ENCODE measurements around the gene SMIM20. TPM values are rescaled to one million over a fixed set of nuclear protein-coding genes. Genes with fewer than 3 reads are reported as not detected.

SMIM20 gene
- polyA plus RNA-seq, 1 donor from 2014 or later = 19.1 TPM

GRCh38 chr4:25936696-25937095, 22.7 kb downstream of the SMIM20 start:
- TF ChIP-seq TAF1 (IDR thresholded peaks at IDR 0.05; ENCODE audit: low read depth) (no peak), RAD21 (conservative IDR thresholded peaks at IDR 0.05) (no peak), EP300 (conservative IDR thresholded peaks at IDR 0.05; ENCODE audit: poor library complexity, severe bottlenecking) (no peak), MXI1 (conservative IDR thresholded peaks at IDR 0.05; ENCODE audit: poor library complexity, severe bottlenecking) (no peak), POLR2AphosphoS5 (IDR thresholded peaks at IDR 0.05) (no peak), REST (IDR thresholded peaks at IDR 0.05; ENCODE audit: borderline replicate concordance) (no peak), CTCF (IDR thresholded peaks at IDR 0.05; ENCODE audit: poor library complexity, severe bottlenecking) (no peak), SMC3 (conservative IDR thresholded peaks at IDR 0.05; ENCODE audit: poor library complexity) (no peak), EZH2 (IDR thresholded peaks at IDR 0.05; ENCODE audit: borderline replicate concordance, insufficient read depth, low read length, poor library complexity, severe bottlenecking) (no peak)
- H3K9me2 ChIP-seq (ENCODE audit: insufficient read depth, low read length) = no peaks in the 10 kb centered on the region
- H2AFZ ChIP-seq (ENCODE audit: low read depth, low read length) = no peak overlapping the region
- H3K4me2 ChIP-seq (ENCODE audit: low read length) = no peak overlapping the region
- no peaks in the 10 kb centered on the region for H4K20me1 ChIP-seq (ENCODE audit: insufficient read depth)
- H3F3A ChIP-seq (ENCODE audit: insufficient read depth, low read length, poor library complexity, severe bottlenecking) = no peaks in the 10 kb centered on the region
- no peak overlapping the region for H3K27ac ChIP-seq (ENCODE audit: low read length)
- H3K79me2 ChIP-seq (replicated peaks; ENCODE audit: insufficient read depth, low read length) = no peaks in the 10 kb centered on the region
- no peaks in the 10 kb centered on the region for H3K36me3 ChIP-seq (ENCODE audit: insufficient read depth, low read length)
- H3K4me3 ChIP-seq (ENCODE audit: low read length) = no peak overlapping the region
- H3K27me3 ChIP-seq (ENCODE audit: insufficient read depth, low read depth, low read length) = no peaks in the 10 kb centered on the region
- no peak overlapping the region for H3K9ac ChIP-seq (ENCODE audit: low read length)
- H3K9me3 ChIP-seq (ENCODE audit: low read length) = no peaks in the 10 kb centered on the region

- Histone ChIP-seq H4K20me1 (ENCODE audit: insufficient read depth) (no peaks in the 10 kb centered on the region), H3K9me3 (ENCODE audit: low read length) (no peaks in the 10 kb centered on the region), H3K9me2 (ENCODE audit: insufficient read depth, low read length) (no peaks in the 10 kb centered on the region), H3K36me3 (ENCODE audit: insufficient read depth, low read length) (no peaks in the 10 kb centered on the region), H3K27me3 (ENCODE audit: insufficient read depth, low read depth, low read length) (no peaks in the 10 kb centered on the region), H3K4me3 (ENCODE audit: low read length) (no peak overlapping the region), H3F3A (ENCODE audit: insufficient read depth, low read length, poor library complexity, severe bottlenecking) (no peaks in the 10 kb centered on the region), H3K9ac (ENCODE audit: low read length) (no peak overlapping the region), H2AFZ (ENCODE audit: low read depth, low read length) (no peak overlapping the region), H3K79me2 (replicated peaks; ENCODE audit: insufficient read depth, low read length) (no peaks in the 10 kb centered on the region), H3K27ac (ENCODE audit: low read length) (no peak overlapping the region), H3K4me2 (ENCODE audit: low read length) (no peak overlapping the region)
- TF ChIP-seq MXI1 (conservative IDR thresholded peaks at IDR 0.05; ENCODE audit: poor library complexity, severe bottlenecking) (no peak), TAF1 (IDR thresholded peaks at IDR 0.05; ENCODE audit: low read depth) (no peak), RAD21 (conservative IDR thresholded peaks at IDR 0.05) (no peak), CTCF (IDR thresholded peaks at IDR 0.05; ENCODE audit: poor library complexity, severe bottlenecking) (no peak), EZH2 (IDR thresholded peaks at IDR 0.05; ENCODE audit: borderline replicate concordance, insufficient read depth, low read length, poor library complexity, severe bottlenecking) (no peak), REST (IDR thresholded peaks at IDR 0.05; ENCODE audit: borderline replicate concordance) (no peak), POLR2AphosphoS5 (IDR thresholded peaks at IDR 0.05) (no peak), EP300 (conservative IDR thresholded peaks at IDR 0.05; ENCODE audit: poor library complexity, severe bottlenecking) (no peak), SMC3 (conservative IDR thresholded peaks at IDR 0.05; ENCODE audit: poor library complexity) (no peak)
These were observed 23.8 kb downstream of the SMIM20 start for GRCh38 chr4:25937801-25938200.
